IMR-90 (cell line): ENCODE measurements around the gene DPAGT1. TPM values are rescaled to one million over a fixed set of nuclear protein-coding genes. Genes with fewer than 3 reads are reported as not detected.

Experiments
- ATAC-seq: fragments of 200-7000 bp; cut with Tn5 transposase; 2 replicates; pipeline ENCODE4 v1.9.1; 2020; ENCODE audit warnings: low read depth, mild to moderate bottlenecking, moderate library complexity
- BruUV-seq: library from RNA; stranded (reverse); fragments of 400-500 nt; replicated peaks from 2 replicates; lab custom pipeline; 2021; lab: Mats Ljungman, UMichigan
- CTCF ChIA-PET: fragments of 300-600 bp; formaldehyde crosslinking; extraction: SDS; loops from one replicate; lab custom pipeline; 2021; ENCODE audit warnings: antibody characterized with exemption; lab: Yijun Ruan, JAX
- POLR2A ChIA-PET: fragments of 300-600 bp; sonication (Branson Sonifier 250); formaldehyde crosslinking; loops from one replicate; lab custom pipeline; 2022; ENCODE audit warnings: antibody characterized with exemption; ENCODE audit not compliant: unreplicated experiment; lab: Charles Lee
- DNase-seq: peaks from one replicate; pipeline ENCODE4 v3.0.0; 2013
- H2AFZ ChIP-seq: replicated peaks from 2 replicates; pipeline ENCODE3; 2013; ENCODE audit warnings: low read length, mild to moderate bottlenecking; ENCODE audit not compliant: poor library complexity
- H2AK5ac ChIP-seq: 2 replicates; pipeline ENCODE4 v1.6.1; 2013; ENCODE audit warnings: low read depth, low read length, inconsistent platforms
- H2AK9ac ChIP-seq: replicated peaks from 2 replicates; pipeline ENCODE3; 2013; ENCODE audit warnings: mild to moderate bottlenecking, low read depth, low read length, moderate library complexity; ENCODE audit not compliant: poor library complexity
- H2BK120ac ChIP-seq: 2 replicates; pipeline ENCODE4 v1.6.1; 2013; ENCODE audit warnings: low read depth, low read length, inconsistent platforms
- H2BK15ac ChIP-seq: 3 replicates; pipeline ENCODE4 v1.6.1; 2013; ENCODE audit warnings: low read depth, low read length, inconsistent platforms
- H2BK20ac ChIP-seq: 2 replicates; pipeline ENCODE4 v1.6.1; 2013; ENCODE audit warnings: low read depth, mild to moderate bottlenecking, inconsistent platforms, low read length, moderate library complexity
- H2BK5ac ChIP-seq: 2 replicates; pipeline ENCODE4 v1.6.1; 2013; ENCODE audit warnings: mild to moderate bottlenecking, low read depth, low read length, inconsistent platforms; ENCODE audit not compliant: poor library complexity, severe bottlenecking
- H3K14ac ChIP-seq: replicated peaks from 2 replicates; pipeline ENCODE4 v1.6.1; 2013; ENCODE audit warnings: low read depth, low read length, inconsistent platforms
- H3K18ac ChIP-seq: 2 replicates; pipeline ENCODE4 v1.6.1; 2013; ENCODE audit warnings: low read depth, low read length, control low read depth
- H3K23ac ChIP-seq: 2 replicates; pipeline ENCODE4 v1.6.1; 2013; ENCODE audit warnings: low read depth, low read length, inconsistent platforms
- H3K27ac ChIP-seq: 2 replicates; pipeline ENCODE4 v1.5.1; 2013; ENCODE audit warnings: mild to moderate bottlenecking, control low read depth, low read length; ENCODE audit not compliant: insufficient read depth
- H3K27me3 ChIP-seq: 2 replicates; pipeline ENCODE4 v1.6.1; 2013; ENCODE audit warnings: low read length; ENCODE audit not compliant: control insufficient read depth, insufficient read depth
- H3K36me3 ChIP-seq: 2 replicates; pipeline ENCODE4 v1.6.1; 2013; ENCODE audit warnings: low read length, mixed read lengths; ENCODE audit not compliant: control insufficient read depth, insufficient read depth
- H3K4ac ChIP-seq: 2 replicates; pipeline ENCODE4 v1.6.1; 2013; ENCODE audit warnings: low read depth, low read length, inconsistent platforms
- H3K4me1 ChIP-seq: 2 replicates; pipeline ENCODE4 v1.6.1; 2013; ENCODE audit warnings: low read length, mixed read lengths; ENCODE audit not compliant: control insufficient read depth, insufficient read depth
- H3K4me2 ChIP-seq: 2 replicates; pipeline ENCODE4 v1.6.1; 2013; ENCODE audit warnings: low read depth, mild to moderate bottlenecking, control low read depth, low read length, moderate library complexity
- H3K4me3 ChIP-seq: 2 replicates; pipeline ENCODE4 v1.5.1; 2013; ENCODE audit warnings: low read depth, mild to moderate bottlenecking, control low read depth, low read length, moderate library complexity; ENCODE audit not compliant: insufficient read depth
- H3K56ac ChIP-seq: 2 replicates; pipeline ENCODE4 v1.6.1; 2013; ENCODE audit warnings: low read length, inconsistent platforms; ENCODE audit not compliant: insufficient read depth; ENCODE audit errors: extremely low read depth
- H3K79me1 ChIP-seq, 2 experiments: 2 replicates each; pipeline ENCODE4 v1.6.1; 2013; ENCODE audit warnings: low read length in 2 of 2, inconsistent platforms in 1 of 2, low read depth in 1 of 2
- H3K9ac ChIP-seq: 2 replicates; pipeline ENCODE4 v1.6.1; 2013; ENCODE audit warnings: low read depth, low read length, control low read depth
- H3K9me1 ChIP-seq: 2 replicates; pipeline ENCODE4 v1.6.1; 2013; ENCODE audit warnings: low read length, inconsistent platforms; ENCODE audit not compliant: insufficient read depth
- H3K9me3 ChIP-seq: 2 replicates; pipeline ENCODE4 v1.6.1; 2013; ENCODE audit warnings: low read length; ENCODE audit not compliant: control insufficient read depth, insufficient read depth
- H4K20me1 ChIP-seq: 2 replicates; pipeline ENCODE4 v1.6.1; 2013; ENCODE audit warnings: low read length, inconsistent platforms; ENCODE audit not compliant: insufficient read depth
- H4K5ac ChIP-seq: 2 replicates; pipeline ENCODE4 v1.6.1; 2013; ENCODE audit warnings: mild to moderate bottlenecking, low read depth, low read length, control low read depth
- H4K8ac ChIP-seq, 2 experiments: 2 replicates each; pipeline ENCODE4 v1.6.1; 2013; ENCODE audit warnings: low read depth in 2 of 2, low read length in 2 of 2, control low read depth in 1 of 2, inconsistent platforms in 1 of 2
- H4K91ac ChIP-seq: 2 replicates; pipeline ENCODE4 v1.6.1; 2013; ENCODE audit warnings: low read depth, low read length, inconsistent platforms; ENCODE audit not compliant: insufficient read depth
- BHLHE40 ChIP-seq: fragments of 150-350 bp; IDR thresholded peaks from 2 replicates; pipeline ENCODE4 v1.6.1; 2016; ENCODE audit warnings: mild to moderate bottlenecking, low read depth, low read length
- CTCF ChIP-seq: conservative IDR thresholded peaks from 2 replicates; pipeline ENCODE4 v1.5.1; 2012; ENCODE audit warnings: mild to moderate bottlenecking, low read depth, low read length, improper control_type of control experiment
- ELK1 ChIP-seq: fragments of 150-350 bp; IDR thresholded peaks from 2 replicates; pipeline ENCODE4 v1.6.1; 2016; ENCODE audit warnings: low read depth, mild to moderate bottlenecking, low read length, moderate library complexity, borderline replicate concordance
- FOS ChIP-seq: fragments of 150-350 bp; IDR thresholded peaks from 2 replicates; pipeline ENCODE4 v1.6.1; 2016; ENCODE audit warnings: low read depth, low read length
- MAFK ChIP-seq: IDR thresholded peaks from 2 replicates; pipeline ENCODE4 v1.6.1; 2012; ENCODE audit warnings: low read depth, low read length, improper control_type of control experiment
- MAZ ChIP-seq: IDR thresholded peaks from 2 replicates; pipeline ENCODE4 v1.6.1; 2012; ENCODE audit warnings: low read depth, mild to moderate bottlenecking, low read length, improper control_type of control experiment, moderate library complexity, borderline replicate concordance
- MXI1 ChIP-seq: IDR thresholded peaks from 2 replicates; pipeline ENCODE4 v1.6.1; 2012; ENCODE audit warnings: low read depth, mild to moderate bottlenecking, low read length, moderate library complexity, borderline replicate concordance
- NFE2L2 ChIP-seq: fragments of 150-350 bp; IDR thresholded peaks from 2 replicates; pipeline ENCODE4 v1.6.1; 2016; ENCODE audit warnings: low read depth, mild to moderate bottlenecking, low read length
- POLR2A ChIP-seq: IDR thresholded peaks from 2 replicates; pipeline ENCODE4 v1.6.1; 2012; ENCODE audit warnings: mild to moderate bottlenecking, low read depth, low read length
- RAD21 ChIP-seq: IDR thresholded peaks from 2 replicates; pipeline ENCODE4 v1.6.1; 2012; ENCODE audit warnings: low read length, improper control_type of control experiment
- RCOR1 ChIP-seq: IDR thresholded peaks from 2 replicates; pipeline ENCODE4 v1.6.1; 2012; ENCODE audit warnings: mild to moderate bottlenecking, low read length, improper control_type of control experiment; ENCODE audit not compliant: insufficient replicate concordance
- USF2 ChIP-seq: fragments of 150-350 bp; IDR thresholded peaks from 2 replicates; pipeline ENCODE4 v1.6.1; 2017; ENCODE audit warnings: mild to moderate bottlenecking, antibody characterized with exemption, low read length, low read depth
- WGBS, 2 experiments: methylation state at CpG; one replicate each; pipeline versions ENCODE4 v1.1.5 to v1.1.7; 2013; ENCODE audit warnings: missing lambda C conversion rate in 2 of 2; ENCODE audit not compliant: insufficient read length in 1 of 2; ENCODE audit errors: extremely low coverage in 2 of 2; 5-methylcytosine and 5-hydroxymethylcytosine counted together
- dilution Hi-C: fragments of 300-500 bp; cut with HindIII; formaldehyde crosslinking; loops from one replicate; pipeline ENCODE4 v1.14.3; 2018; ENCODE audit warnings: low sequenced_read_pairs; ENCODE audit not compliant: unreplicated experiment
- in situ Hi-C: fragments of 300-500 bp; cut with MboI; formaldehyde crosslinking; loops from 3 replicates; pipeline ENCODE4 v1.14.3; 2019; ENCODE audit warnings: low sequenced_read_pairs, inconsistent platforms, mixed read lengths
- intact Hi-C: fragments of 100-400 bp; cut with micrococcal nuclease; formaldehyde crosslinking; loops from 2 replicates; pipeline ENCODE4 v1.10.0; 2022
- polyA plus RNA-seq, 3 experiments: library from polyadenylated mRNA; depleted of rRNA; stranded (reverse); fragments of >200 nt; gene quantifications; 2 replicates each; pipeline ENCODE4 v1.2.3, GENCODE V29; 2012; ENCODE audit warnings: low replicate concordance in 1 of 3
- total RNA-seq: library from RNA; depleted of rRNA; stranded (reverse); fragments of >200 nt; gene quantifications from 2 replicates; pipeline ENCODE4 v1.2.3, GENCODE V29; 2012

DPAGT1 gene
- total and polyA plus RNA-seq, 2 of the 4 experiments (the other 2 are of a cell fraction) = 15.2 to 53.4 TPM

DNA sequence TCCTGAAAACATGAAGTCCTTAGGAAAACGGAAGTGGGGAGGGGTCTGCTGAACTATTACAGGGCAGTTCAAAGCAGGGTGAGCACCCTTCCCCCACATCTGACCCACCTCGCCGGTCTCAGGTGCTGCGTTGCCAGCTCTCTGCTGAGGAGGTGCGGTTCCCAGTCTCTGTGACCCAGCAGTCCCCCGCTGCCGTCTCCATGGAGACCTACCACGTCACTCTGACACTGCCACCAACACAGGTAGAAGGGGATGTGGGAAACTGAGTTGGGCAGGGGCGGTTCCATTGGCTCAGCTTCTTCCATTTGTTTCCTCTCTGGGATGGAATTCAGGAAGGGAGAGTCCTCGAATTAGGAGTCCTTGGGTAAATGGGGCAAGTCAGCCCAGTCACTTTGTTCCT is 8.8 kb upstream of the DPAGT1 start:
- no CpG with 5 or more reads among the region's 10 CpGs for WGBS, 2 experiments
- no peak overlapping the region for H3K14ac ChIP-seq
- no peak for TF ChIP-seq NFE2L2
- TF ChIP-seq USF2 = no peak
- TF ChIP-seq BHLHE40 = no peak
- TF ChIP-seq ELK1 = no peak
- TF ChIP-seq RCOR1 = no peak
- no peak for TF ChIP-seq MAFK
- no peak for TF ChIP-seq FOS
- no peak for TF ChIP-seq POLR2A
- TF ChIP-seq RAD21 = no peak
- no peak for TF ChIP-seq CTCF
- no peak for TF ChIP-seq MXI1
- no peak for TF ChIP-seq MAZ
- no peak overlapping the region for H2BK5ac ChIP-seq
- CTCF ChIA-PET = no interaction called here
- H4K8ac ChIP-seq = no peak overlapping the region
- in situ Hi-C loops = no loop called here
- no peak overlapping the region for H2BK120ac ChIP-seq
- peaks cover 9% of the 10 kb centered on the region for H3K4me1 ChIP-seq
- H4K91ac ChIP-seq = no peak overlapping the region
- peaks cover 4% of the 10 kb centered on the region; the same call in 1 of the 2 replicates for H4K20me1 ChIP-seq
- H2AFZ ChIP-seq = no peak overlapping the region
- intact Hi-C loops = no loop called here
- no peak overlapping the region for H2BK15ac ChIP-seq
- dilution Hi-C loops = no loop called here
- peak overlapping the region; percentile 48 for H2AK9ac ChIP-seq
- no peak overlapping the region for H3K4me3 ChIP-seq
- no peak overlapping the region for H4K5ac ChIP-seq
- no peak overlapping the region for H3K4ac ChIP-seq
- no peak overlapping the region for H3K18ac ChIP-seq
- no peak overlapping the region for H3K23ac ChIP-seq
- no peak overlapping the region for H3K56ac ChIP-seq
- H2AK5ac ChIP-seq = no peak overlapping the region
- peaks cover 21% of the 10 kb centered on the region for H3K9me1 ChIP-seq
- no peak overlapping the region for H3K4me2 ChIP-seq
- H3K36me3 ChIP-seq = peaks cover 29% of the 10 kb centered on the region
- peaks cover 21 to 47% of the 10 kb centered on the region in 2 experiments for H3K79me1 ChIP-seq
- no peak for ATAC-seq
- DNase-seq = no peak
- H3K9me3 ChIP-seq = no peaks in the 10 kb centered on the region
- no peak overlapping the region for H3K27ac ChIP-seq
- no peak overlapping the region for H2BK20ac ChIP-seq
- H3K27me3 ChIP-seq = no peaks in the 10 kb centered on the region
- POLR2A ChIA-PET = no interaction called here
- no peak overlapping the region for H3K9ac ChIP-seq
- BruUV-seq = no TSS peak
